Neural progenitor cell (in vitro differentiated cells): Measurements from ENCODE around the gene PLB1.

Experiments
- CTCF ChIP-seq: fragments of 200-600 bp; sonication (generic); IDR thresholded peaks from 2 replicates; pipeline ENCODE4 v1.5.1; 2017; ENCODE audit warnings: antibody characterized with exemption, mild to moderate bottlenecking
- EZH2 ChIP-seq: fragments of 200-600 bp; sonication (generic); IDR thresholded peaks from 2 replicates; pipeline ENCODE4 v1.6.1; 2017; ENCODE audit warnings: antibody characterized with exemption, mild to moderate bottlenecking, moderate library complexity
- EZH2phosphoT487 ChIP-seq: fragments of 200-600 bp; sonication (generic); IDR thresholded peaks from 2 replicates; pipeline ENCODE4 v1.6.1; 2017; ENCODE audit warnings: antibody characterized with exemption

GRCh38 chr2:28627722-28628480 is 132.0 kb downstream of the PLB1 start:
- TF ChIP-seq CTCF (no peak), EZH2 (no peak), EZH2phosphoT487 (no peak)
